Myocyte (in vitro differentiated cells): Measurements from ENCODE around the gene SYMPK. TPM values are rescaled to one million over a fixed set of nuclear protein-coding genes. Genes with fewer than 3 reads are reported as not detected.

Source experiments
- DNase-seq: peaks from one replicate; pipeline ENCODE4 v3.0.0-alpha.2; 2012; ENCODE audit warnings: low read depth
- total RNA-seq: library from RNA; depleted of rRNA; stranded (reverse); fragments of >200 nt; gene quantifications from 2 replicates; pipeline ENCODE4 v1.2.3, GENCODE V29; 2014

The SYMPK gene
- total RNA-seq, 1 donor from 2014 or later = 39.8 TPM

- DNase-seq = peak; percentile 98
These were observed 79.8 kb downstream of the SYMPK start for GRCh38 chr19:45782820-45783785.

GRCh38 chr19:45782162-45782691 lies 80.7 kb downstream of the SYMPK start, which contains the start of gene DMPK:
TSS of gene DMPK (minus strand) at chr19:45782490. CDS start at chr19:45782352, 138 bp downstream.
- peak; percentile 87 for DNase-seq

GRCh38 chr19:45781214-45782161 lies 81.5 kb downstream of the SYMPK start:
- peak; percentile 94 for DNase-seq

GRCh38 chr19:45780448-45781213 lies 82.3 kb downstream of the SYMPK start:
- peak; percentile 70 for DNase-seq

DNA sequence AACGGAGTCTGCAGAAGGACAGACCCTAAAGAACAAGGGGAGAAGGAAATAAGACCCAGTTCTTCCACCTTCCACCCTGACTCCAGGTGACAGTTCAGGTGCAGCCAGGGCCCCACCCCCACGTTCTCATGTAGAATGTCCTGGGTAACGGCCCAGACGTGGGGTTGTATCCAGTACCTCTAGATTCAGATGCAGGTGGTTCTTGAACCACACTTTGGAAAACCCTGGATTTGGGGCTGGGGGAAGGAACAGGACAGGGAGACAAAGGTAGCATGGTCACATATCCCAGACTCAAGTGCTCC lies 82.8 kb downstream of the SYMPK start:
- no peak for DNase-seq

GRCh38 chr19:45779231-45780145 lies 83.5 kb downstream of the SYMPK start:
- DNase-seq = peak; percentile 55

DNA sequence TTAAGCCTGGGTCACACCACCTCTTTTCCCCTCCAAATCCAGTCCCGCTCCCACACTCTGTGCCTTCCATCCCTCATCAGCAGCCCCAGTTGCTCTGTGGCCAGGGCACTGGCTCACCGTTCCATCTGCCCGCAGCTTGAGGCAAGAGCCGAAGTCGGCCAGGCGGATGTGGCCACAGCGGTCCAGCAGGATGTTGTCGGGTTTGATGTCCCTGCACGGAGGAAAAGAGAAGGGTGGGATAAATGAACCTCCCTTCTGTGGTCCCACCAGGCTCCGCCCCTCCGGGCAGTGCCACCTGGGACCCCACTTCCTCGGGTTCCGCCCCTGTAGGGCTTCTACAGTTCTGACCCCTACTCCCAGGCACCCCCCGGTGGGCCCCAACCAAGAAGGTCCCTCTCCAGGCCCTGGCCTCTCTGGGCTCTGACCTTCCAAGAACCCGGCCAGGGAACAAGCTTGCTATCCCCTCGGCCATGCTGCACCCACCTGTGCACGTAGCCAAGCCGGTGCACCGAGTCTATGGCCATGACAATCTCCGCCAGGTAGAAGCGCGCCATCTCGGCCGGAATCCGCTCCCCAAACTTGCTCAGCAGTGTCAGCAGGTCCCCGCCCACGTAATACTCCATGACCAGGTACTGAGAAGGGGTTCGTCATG lies 84.8 kb downstream of the SYMPK start:
- DNase-seq = no peak

GRCh38 chr19:45777395-45777961 lies 85.5 kb downstream of the SYMPK start:
- DNase-seq = no peak

DNA sequence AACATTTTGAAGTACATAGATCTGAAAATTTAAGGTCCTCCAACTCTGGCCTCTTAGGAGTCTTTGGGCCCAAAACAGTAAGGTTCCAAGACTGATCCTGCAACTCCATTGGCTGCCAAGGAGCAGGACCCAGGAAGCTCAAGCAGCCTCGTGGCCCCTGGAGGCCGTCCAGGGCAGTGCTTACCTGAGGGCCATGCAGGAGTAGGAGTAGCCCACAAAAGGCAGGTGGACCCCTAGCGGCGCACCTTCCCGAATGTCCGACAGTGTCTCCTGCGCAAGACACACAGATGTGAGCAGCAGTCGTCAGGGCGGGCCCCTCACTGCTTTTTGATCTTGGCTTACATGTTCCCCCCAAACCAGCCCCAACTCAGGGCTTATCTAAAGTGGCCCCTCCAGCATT lies 88.2 kb downstream of the SYMPK start:
- no peak for DNase-seq

- peak; percentile 44 for DNase-seq
These were observed 89.6 kb downstream of the SYMPK start for GRCh38 chr19:45773384-45773783.

DNA sequence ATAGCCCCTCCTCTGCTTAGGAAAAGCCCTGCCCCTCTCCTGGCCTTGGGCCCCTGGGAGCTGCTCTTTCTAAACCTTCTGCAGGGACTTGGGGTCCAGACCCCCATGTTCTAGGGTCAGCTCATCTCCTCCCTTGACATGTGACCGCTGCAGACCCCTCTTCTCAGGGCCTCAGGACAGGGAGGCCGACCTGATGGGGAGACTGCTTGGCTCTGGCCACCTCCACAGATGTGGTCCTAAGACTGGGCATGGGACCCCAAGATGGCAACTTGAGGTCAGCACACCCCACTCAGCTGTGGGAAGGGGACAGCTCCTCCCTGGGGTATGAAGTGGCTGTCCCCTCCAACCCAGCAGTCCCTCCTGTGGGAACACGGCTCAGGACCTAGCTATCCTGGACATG lies 90.0 kb downstream of the SYMPK start:
- no peak for DNase-seq

- peak; percentile 58 for DNase-seq
These were observed 90.7 kb downstream of the SYMPK start for GRCh38 chr19:45772130-45772840.

DNA sequence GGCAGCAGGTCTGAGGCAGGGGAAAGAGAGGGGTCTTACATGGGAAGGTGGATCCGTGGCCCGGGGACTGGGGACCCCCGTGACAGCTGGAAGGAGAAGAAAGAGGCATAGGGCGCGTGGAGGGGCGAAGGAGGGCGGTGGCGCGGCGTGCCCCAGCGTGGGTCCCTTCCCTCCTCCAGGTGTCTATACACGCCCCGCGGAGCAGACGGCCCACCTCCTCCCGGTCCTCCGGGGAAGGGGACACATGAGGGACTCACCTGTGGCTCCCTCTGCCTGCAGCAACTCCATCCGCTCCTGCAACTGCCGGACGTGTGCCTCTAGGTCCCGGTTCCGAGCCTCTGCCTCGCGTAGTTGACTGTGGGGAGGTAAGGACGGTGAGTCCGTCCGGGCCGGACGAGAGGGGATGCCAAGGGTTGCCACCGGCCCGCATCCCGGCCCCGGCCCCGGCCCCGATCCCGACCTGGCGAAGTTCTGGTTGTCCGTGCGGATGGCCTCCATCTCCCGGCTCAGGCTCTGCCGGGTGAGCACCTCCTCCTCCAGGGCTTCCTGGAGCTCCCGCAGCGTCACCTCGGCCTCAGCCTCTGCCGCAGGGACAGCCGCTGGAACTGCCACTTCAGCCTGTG lies 91.5 kb downstream of the SYMPK start:
- DNase-seq = no peak

GRCh38 chr19:45770192-45771101 lies 92.5 kb downstream of the SYMPK start:
- DNase-seq = peak; percentile 99

GRCh38 chr19:45769821-45770191 lies 93.1 kb downstream of the SYMPK start:
- DNase-seq = no peak

DNA sequence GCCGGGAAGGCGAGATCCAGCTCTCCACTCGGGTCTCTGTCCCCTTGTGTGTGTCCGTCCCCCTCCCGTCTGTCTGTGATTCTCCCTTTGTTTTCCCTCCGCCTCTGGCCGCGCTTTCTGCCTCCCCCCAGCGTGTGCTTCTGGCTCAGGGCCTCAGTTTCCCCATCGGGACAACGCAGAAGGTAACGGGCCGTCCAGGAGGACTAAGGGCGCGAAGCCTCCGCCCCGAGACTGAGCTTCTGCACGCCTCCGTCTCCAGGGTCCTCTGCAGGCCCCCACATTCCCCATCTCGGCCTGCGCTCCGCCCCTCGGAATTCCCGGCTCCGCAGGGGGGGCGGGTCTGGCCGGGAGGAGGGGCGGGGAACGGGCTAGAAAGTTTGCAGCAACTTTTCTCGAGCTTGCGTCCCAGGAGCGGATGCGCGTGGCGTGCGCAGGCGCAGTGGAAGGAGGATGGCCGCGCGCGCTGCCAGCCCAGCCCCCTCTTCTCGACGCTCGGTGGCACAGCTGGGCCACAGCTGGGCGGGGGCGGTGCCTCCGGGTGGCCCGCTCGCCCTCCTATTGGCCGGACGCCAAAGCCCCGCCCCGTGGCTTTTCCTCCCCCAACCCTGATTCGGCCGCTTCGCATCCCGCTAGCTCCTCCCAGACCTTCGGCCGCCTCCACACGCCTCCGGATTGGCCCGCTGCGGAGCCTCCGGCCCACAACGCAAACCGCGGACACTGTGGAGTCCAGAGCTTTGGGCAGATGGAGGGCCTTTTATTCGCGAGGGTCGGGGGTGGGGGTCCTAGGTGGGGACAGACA lies 93.8 kb downstream of the SYMPK start, which contains the start of gene SIX5:
TSS of gene SIX5 (minus strand) at position 269 of the 799 bp plus-strand sequence. CDS start 408 bp downstream, outside the sequence.
- DNase-seq = peak; percentile 98
